Measurements from ENCODE around the gene PCSK7.
"Not testable (repeated sequence)": the region's sequence is repeated elsewhere in the genome, so short reads cannot be mapped to it uniquely, and the experiment has no call there.

PCSK7 gene

DNA sequence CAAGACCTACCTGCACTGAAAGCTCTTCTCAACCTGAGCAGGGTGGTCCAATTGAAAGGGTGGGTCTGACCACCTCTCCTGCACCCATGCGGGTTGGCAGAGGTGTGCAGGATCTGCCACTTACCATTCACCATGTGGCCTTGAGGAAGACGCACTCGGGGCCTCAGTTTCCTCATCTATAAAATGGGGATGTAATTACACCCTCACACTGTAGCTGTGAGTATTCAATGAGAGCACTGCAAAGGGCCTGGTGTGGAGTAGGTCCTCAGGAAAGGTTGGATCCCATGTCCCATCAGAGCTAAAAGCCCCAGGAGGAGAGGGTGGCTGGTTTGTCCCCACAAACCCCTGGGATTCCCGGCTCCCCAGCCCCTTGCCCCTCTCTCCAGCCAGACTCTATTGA is 33.3 kb downstream of the PCSK7 start:
- no peak for DNase-seq (ENCODE audit: low spot score)

DNA sequence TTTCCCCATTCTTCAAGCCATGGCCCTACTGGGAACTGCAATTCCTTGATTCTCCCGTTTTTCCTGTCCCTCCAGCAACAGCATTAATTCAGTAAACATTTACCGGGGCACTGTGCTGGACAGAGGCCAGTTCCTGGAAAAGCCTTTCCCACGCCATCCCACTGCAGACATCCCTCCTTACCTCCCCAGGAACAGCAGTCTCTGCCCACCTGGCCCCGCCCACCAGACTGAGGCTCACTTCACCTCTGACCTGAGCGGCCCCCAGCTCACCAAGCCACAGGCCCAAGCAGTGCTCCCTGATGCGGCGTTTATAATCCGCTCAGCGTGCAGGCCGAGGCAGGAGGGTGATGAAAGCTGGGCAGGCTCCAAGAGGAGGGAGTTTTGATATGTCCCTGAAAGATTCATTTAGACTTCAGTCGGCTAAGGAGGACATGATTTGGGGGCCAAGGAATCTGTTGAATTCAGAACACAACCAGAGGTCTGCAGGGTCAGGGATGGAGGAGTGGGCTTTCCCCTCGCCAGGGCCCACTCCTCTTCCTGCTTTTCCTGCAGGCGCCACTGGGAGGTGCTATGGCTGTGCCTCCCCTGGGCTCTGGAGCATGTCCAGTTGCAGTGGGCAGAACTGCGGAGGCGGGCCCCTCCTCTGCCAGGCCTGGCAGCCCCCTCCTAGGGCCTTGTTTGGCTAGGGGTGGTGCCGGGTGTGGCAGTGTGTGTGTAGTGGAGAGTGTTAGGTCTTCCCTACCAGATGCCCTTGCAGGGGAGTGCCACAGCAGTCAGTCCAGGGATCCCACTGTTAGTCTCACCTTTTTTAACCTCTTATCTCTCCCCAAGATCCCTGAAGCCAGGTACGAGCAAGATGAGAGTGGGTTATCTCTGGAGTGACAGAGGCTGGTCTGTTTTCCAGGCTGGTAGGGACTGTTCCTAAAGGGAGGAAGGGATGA is 34.1 kb downstream of the PCSK7 start:
- DNase-seq (ENCODE audit: low spot score): no peak

DNA sequence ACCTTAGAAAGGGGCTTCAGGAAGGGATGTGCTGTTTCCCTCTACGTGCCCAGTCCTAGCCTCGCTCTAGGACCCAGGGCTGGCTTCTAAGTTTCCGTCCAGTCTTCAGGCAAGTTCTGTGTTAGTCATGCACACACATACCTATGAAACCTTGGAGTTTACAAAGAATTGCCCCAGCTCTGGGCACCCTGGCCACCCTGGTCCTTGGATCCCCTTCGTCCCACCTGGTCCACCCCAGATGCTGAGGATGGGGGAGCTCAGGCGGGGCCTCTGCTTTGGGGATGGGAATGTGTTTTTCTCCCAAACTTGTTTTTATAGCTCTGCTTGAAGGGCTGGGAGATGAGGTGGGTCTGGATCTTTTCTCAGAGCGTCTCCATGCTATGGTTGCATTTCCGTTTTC is 34.9 kb downstream of the PCSK7 start:
- no peak for DNase-seq (ENCODE audit: low spot score)

DNA sequence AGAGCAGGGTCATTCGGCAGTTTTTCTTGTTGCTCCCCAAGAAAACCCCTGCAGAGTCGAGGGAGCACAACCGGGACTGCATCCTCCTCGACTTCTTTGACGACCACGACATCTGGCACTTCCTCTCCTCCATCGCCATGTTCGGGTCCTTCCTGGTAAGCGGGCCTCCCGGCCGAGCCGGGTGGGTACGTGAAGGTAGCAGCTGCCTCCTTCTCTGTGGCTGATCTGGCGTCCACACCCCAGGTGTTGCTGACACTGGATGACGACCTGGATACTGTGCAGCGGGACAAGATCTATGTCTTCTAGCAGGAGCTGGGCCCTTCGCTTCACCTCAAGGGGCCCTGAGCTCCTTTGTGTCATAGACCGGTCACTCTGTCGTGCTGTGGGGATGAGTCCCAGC is 36.1 kb downstream of the PCSK7 start:
- DNase-seq (ENCODE audit: low spot score): no peak

DNA sequence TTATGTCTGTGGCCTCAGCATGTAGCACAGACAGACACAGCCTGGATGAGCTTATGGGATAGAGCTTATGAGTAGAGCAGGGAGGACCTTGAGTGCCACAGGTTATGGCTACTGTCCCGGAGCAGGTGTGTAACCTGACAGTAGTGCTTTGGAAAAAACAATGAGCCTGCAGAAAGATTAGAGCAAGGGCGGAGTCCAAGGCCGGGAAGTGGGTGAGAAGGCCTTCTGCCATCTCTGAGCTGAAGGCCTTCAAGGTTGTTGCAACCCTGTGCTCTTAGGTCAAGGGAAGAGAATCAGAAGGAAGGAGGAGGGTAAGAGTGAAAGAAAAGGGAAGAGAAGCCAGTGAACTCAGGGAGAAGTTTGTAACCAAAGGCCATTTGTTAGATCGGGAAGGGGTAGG is 36.6 kb downstream of the PCSK7 start:
- DNase-seq (ENCODE audit: low spot score): no peak

DNA sequence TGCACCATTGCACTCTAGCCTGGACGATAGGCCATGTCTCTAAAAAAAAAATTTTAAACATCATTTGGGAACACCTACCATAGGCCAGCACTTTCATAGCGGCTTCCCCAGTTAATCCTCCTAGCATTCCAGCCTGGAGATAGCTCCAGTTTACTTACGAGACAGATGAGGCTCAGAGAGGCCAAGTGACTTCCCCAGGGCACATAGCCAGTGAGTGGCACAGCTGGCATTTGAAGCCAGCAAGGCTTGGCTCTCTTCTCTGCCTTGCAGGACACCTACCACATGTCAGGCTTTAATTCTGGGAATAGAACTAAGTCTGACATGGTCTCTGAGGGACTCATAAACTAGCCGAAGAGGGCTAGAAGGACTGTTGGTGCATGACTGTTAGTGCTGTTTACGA is 37.6 kb downstream of the PCSK7 start:
- DNase-seq (ENCODE audit: low spot score): no peak

DNA sequence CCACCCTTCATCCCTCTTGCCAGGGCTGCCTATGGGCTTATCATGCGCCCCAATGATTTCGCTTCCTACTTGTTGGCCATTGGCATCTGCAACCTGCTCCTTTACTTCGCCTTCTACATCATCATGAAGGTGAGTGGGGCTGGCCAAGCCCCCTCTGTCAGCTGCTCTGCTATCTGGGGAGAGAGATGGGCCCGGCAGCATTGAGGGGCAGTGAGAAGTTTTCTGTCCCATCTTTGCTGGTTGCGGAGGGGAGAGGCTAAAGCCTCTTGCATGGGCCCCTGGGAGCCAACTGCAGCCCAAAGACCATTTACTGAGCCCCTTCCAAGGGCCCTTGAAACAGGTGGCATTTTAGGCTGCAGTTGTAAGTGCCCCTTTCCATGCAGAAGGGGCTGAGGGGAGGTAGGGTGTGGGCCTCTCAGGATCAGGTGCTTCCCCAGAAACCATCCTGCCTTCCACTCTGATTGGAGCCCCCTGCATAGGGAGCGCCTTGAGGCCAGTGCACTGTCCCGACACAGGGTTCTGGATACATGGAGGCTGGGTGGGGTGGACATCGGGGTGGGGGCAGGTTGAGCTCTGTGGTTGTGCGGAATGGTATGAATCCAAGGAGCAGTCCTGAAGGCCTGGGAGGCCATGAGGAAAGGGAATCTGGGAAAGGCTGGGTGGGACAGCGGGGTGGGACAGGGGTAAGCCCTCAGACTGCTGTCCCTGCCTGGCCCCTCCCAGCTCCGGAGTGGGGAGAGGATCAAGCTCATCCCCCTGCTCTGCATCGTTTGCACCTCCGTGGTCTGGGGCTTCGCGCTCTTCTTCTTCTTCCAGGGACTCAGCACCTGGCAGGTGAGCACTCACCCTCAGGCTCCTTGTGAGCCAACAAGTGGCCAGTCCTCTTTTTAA is 38.5 kb downstream of the PCSK7 start:
- no peak for DNase-seq (ENCODE audit: low spot score)

DNA sequence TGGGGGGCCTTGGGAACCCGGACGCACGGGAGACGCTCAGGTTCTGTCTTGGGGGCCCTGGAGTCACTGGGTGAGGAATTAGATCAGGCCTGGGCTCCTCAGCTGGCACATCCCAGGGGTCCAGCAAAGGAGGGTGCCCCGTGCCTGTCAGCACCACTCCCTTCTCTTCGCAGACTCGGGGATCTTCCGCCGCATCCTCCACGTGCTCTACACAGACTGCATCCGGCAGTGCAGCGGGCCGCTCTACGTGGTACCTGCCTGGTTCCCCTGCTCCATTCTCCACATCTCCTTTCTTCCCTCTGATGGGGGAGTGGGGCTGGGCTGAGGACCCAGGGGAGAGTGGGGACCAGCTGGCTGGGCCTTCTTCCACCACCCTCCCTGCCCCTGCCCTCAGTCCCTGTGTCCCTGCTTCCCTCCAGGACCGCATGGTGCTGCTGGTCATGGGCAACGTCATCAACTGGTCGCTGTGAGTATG is 39.4 kb downstream of the PCSK7 start:
- no peak for DNase-seq (ENCODE audit: low spot score)

DNA sequence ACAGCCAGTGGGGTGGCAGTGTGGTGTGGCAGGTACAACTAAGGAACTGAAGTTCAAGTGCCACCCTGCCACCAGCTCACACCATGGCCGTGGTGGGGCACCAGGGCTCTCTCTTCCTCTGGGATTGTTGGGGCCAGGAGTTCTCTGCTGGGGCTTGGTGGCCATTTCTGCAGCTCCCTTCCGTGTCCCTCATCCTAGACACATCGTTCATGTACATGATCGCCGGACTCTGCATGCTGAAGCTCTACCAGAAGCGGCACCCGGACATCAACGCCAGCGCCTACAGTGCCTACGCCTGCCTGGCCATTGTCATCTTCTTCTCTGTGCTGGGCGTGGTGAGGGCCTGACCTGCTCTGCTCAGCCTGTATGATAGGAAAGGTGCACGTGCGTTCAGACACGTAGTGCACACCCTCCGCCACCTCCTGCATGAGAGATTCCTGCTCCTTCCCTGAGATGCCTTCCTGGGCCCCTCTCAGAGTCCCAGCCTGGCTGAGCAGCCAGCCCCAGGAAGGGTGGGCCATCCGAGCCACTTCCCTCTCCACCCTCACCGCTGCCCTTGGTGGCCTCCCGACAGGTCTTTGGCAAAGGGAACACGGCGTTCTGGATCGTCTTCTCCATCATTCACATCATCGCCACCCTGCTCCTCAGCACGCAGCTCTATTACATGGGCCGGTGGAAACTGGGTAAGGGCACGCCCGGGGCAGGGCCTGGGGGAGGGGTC is 40.0 kb downstream of the PCSK7 start:
- peak; percentile 14 for DNase-seq (ENCODE audit: low spot score)

DNA sequence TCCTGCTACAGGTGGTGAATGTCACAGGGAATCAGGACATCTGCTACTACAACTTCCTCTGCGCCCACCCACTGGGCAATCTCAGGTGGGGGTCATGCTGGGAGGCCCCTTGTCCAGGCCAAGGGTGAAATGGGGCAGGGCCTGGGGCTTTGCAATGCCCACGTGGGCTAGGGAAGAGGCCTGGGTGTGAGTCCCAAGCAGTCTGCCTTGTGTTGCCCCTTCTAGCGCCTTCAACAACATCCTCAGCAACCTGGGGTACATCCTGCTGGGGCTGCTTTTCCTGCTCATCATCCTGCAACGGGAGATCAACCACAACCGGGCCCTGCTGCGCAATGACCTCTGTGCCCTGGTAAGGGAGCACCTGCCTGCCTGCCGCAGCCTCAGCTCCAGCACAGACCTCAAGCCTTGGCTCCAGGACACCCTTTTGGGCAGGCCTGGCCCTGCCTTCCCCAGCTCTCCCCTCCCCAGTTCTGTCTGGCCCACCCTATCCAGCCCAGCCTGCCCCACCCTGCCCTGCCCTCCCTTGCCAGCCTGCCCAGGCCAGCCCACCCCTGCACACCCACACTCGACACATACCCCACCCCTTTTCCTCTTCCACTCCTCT is 41.8 kb downstream of the PCSK7 start:
- peak; percentile 15 for DNase-seq (ENCODE audit: low spot score)

DNA sequence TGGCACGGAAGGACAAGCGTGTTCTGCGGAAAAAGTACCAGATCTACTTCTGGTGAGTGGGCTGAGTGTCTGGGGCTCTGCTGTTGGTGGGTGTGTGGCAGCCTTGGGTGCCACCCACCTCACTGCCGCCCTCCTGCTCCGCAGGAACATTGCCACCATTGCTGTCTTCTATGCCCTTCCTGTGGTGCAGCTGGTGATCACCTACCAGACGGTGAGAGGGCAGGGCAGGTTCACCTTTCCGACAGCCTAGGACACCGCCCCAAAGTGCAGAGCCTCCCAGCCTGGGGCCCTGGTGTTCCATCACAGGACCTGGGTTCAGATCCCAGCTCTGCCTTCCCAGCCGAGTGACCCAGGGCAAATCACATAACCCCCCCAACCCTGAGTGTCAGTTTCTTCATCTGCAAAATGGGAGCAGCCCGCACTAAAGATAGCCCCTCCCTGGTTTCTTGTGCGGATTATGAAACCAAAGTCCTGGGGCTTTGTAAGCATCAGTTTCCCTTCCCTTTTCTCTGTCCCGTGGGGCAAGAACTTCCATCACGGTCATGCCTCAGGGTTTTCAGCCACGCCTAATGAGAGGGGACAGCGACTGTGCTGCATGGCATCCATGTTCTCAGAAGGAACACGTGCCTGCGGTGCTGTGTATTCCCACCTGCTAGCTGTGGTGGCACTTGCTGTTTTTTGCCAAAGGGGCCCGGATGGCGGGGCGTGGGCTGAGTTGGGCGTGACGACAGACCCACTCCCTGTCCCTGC is 42.5 kb downstream of the PCSK7 start:
- peak; percentile 10 for DNase-seq (ENCODE audit: low spot score)

DNA sequence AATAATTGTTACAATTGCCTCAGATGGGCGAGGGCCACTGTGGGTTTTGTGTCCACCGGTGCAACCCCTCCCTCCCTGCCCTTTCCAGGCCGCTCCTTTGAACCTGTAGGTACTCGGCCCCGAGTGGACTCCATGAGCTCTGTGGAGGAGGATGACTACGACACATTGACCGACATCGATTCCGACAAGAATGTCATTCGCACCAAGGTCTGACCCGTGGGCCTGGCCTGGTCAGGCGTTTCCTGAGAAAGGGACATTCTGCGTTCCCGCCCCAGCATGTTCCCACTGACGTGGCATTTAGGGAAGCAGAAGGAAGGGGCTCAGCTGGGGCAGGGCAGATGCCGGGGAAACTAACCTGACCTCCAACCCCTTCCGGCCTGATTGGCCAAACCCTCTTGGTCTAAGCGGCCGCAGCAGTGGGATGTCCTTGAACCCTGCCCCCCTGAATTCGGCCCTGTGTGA is 43.2 kb downstream of the PCSK7 start:
- no peak for DNase-seq (ENCODE audit: low spot score)

DNA sequence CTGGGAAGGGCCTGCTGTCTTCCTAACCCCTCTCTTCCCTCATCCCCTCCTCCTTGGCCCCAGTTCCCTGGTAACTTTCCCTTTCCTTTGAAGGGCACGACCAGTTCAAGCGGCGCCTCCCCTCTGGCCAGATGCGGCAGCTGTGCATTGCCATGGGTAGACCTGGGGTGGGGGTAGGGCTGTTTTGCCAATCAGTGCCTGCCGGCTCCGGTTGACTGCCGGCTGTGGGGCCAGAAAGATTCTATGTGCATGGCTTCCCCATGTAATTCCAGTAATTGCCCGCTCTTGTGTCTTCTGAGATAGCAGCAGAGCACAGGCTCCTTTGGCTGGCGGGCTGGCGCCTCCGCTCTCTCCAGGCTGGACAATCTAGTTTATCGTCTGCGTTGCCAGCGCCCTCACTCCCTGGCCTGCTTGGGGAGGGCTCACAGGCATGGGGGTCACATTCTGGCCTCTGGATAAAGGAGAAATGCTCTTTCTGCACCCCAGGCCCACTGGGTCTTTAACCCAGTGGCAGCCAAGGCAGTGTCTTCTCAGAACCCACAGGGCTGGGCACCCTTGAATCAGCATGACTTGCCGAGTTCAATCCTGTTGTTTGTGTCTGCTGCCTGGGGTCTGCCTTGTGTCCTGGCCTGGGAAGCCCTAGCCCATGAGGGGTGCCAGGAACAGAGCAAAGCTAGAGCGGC is 43.9 kb downstream of the PCSK7 start:
- DNase-seq (ENCODE audit: low spot score): peak; percentile 18

DNA sequence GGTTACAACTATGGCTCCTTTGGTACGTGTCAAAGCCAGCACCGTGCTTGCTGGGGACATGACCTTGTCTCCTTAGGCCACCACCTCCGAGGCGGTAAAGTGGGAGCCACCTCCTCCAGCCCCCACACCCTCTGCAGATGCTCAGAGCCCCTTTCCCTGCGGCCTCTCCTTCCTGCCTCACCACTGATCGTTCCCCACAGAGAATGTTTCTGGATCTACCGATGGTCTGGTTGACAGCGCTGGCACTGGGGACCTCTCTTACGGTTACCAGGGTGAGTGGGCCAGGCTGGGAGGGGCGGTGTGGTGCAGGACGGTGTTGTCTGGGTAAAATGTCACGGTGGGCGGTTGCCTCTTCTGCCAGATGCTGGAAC is 44.5 kb downstream of the PCSK7 start:
- peak; percentile 13 for DNase-seq (ENCODE audit: low spot score)

DNA sequence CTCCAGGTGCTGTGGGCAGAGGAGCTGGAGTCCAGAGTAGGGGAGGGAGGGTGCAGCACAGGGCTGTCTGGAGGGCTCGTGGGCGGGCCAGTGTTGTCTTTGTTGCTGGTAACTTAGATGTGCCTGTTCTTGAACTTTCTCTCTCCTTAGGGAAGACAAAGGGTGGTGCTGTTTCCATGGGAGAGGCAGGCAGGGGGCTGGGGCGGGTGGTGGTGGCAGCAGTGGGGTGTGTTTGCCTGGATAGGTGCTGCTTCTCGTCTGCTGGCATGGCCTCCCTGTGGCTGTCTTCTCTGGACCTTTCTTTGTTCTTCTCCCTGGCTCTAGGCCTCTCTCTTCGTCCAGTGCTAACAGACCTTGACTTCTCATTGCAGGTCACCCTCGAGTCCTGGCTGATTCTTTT is 44.9 kb downstream of the PCSK7 start:
- DNase-seq (ENCODE audit: low spot score): peak; percentile 9

DNA sequence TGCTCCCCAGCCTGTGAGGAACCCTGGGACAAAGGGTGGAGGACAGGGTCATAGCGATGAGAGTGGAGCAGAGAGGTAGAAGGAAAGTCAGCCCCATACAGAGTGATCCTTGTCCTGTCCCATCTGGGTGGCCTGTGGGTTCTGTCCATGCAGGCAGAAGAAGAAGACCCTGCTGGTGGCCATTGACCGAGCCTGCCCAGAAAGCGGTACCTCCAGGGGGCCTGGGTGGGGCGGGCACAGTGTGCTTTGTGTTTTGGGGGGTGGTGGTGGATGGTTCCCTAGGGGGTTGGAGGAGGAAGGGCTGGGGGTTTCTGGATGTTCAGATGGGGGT is 45.5 kb downstream of the PCSK7 start:
- no peak for DNase-seq (ENCODE audit: low spot score)

DNA sequence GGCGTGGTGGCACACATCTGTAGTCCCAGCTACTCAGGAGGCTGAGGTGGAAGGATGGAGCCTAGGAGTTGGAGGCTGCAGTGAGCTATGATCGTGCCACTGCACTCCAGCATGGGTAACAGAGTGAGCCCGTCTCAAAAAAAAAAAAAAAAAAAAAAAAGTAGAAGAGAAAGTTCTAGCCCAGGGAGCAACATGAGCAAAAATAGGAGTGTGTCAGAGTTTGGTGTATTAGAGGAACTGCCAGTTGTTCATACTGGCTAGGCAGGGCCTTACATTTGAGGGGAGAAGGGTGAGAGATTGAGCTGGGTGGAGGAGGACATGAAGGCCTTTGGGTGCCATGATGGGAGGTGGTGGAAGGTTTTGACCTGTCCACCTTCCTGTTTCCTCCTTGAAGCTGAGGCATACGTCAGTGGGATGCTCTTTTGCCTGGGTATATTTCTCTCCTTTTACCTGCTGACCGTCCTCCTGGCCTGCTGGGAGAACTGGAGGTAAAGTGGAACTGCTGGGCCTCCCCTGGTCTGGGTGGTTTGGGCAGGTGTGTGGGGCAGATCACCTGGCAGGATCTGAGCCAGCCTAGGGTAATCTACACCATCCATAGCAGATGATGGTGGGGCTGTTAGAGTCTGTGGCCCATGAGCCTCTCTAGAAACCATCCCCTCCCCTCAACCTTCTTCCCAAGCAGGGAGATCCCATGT is 46.0 kb downstream of the PCSK7 start:
- DNase-seq (ENCODE audit: low spot score): no peak

DNA sequence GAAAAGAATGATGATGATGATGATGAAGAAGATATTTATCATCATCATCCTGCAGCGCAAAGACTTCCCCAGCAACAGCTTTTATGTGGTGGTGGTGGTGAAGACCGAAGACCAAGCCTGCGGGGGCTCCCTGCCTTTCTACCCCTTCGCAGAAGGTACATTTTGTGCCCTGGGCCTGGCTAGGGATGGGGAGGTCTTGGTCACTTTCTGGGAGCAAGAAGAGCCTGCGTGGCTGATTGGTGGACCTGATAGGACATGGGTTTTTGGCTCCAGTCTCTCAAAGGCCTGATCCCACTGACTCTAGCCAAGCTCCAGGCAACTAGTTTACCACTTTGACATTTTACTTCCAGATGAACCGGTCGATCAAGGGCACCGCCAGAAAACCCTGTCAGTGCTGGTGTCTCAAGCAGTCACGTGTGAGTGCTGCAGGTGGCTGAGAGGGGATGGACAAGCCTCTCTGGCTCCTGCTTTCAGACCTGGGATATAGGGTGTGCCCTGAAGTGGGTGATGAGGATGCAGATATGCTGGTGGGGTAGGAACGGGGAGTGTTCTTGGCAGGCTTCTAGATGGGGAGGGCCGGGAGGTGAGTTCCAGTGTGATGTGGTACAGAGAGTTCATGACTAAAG is 48.0 kb downstream of the PCSK7 start:
- no peak for DNase-seq (ENCODE audit: low spot score)

DNA sequence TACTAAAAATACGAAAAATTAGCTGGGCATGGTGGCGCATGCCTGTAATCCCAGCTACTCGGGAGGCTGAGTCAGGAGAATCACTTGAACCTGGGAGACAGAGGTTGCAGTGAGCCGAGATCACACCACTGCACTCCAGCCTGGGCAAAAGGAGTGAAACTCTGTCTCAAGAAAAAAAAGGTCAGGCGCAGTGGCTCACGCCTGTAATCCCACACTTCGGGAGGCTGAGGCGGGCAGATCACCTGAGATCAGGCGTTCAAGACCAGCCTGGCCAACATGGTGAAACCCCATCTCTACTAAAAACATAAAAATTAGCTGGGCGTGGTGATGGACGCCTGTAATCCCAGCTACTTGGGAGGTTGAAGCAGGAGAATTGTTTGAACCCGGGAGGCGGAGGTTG is 48.7 kb downstream of the PCSK7 start:
- DNase-seq (ENCODE audit: low spot score): not testable (repeated sequence)

DNA sequence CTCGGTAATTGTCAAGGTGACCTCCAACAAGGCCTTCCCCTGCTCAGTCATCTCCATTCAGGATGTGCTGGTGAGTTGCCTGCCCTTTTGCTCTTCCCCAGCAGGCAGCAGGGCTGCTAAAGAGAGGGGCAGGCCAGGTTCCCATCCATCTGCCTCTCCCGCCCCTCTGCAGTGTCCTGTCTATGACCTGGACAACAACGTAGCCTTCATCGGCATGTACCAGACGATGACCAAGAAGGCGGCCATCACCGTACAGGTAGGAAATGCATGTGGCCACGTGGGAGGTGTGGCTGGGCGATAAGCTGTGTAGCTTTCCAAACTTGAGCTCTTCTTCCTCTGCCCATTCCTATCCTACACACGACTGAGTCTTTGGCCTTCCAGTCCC is 49.3 kb downstream of the PCSK7 start:
- DNase-seq (ENCODE audit: low spot score): no peak

Data from D341Med (cell line).